ENCODE data around the gene LRRC7.

LRRC7 gene

GRCh38 chr1:69595486-69595885 is 27.8 kb downstream of the LRRC7 start:
- Histone ChIP-seq H3K9me3 (ENCODE audit: low read length) (no peaks in the 10 kb centered on the region), H3K9ac (ENCODE audit: low read length) (no peak overlapping the region), H2AFZ (ENCODE audit: low read length) (no peak overlapping the region), H3K9me2 (ENCODE audit: low read depth, low read length) (no peaks in the 10 kb centered on the region), H3K4me3 (ENCODE audit: low read depth, low read length, poor library complexity, severe bottlenecking) (no peak overlapping the region), H3K27me3 (ENCODE audit: insufficient read depth, low read length) (no peaks in the 10 kb centered on the region), H3K79me2 (ENCODE audit: insufficient read depth, low read length) (no peaks in the 10 kb centered on the region), H3K4me1 (ENCODE audit: insufficient read depth, low read length, severe bottlenecking) (no peaks in the 10 kb centered on the region), H3K36me3 (ENCODE audit: insufficient read depth, low read length) (no peaks in the 10 kb centered on the region), H4K20me1 (ENCODE audit: insufficient read depth, low read length) (no peaks in the 10 kb centered on the region), H3F3A (ENCODE audit: insufficient read depth, low read length) (no peaks in the 10 kb centered on the region), H3K27ac (ENCODE audit: low read depth, low read length, poor library complexity, severe bottlenecking) (no peak overlapping the region), H3K4me2 (ENCODE audit: low read length) (no peak overlapping the region)
- TF ChIP-seq, protein P1, sequence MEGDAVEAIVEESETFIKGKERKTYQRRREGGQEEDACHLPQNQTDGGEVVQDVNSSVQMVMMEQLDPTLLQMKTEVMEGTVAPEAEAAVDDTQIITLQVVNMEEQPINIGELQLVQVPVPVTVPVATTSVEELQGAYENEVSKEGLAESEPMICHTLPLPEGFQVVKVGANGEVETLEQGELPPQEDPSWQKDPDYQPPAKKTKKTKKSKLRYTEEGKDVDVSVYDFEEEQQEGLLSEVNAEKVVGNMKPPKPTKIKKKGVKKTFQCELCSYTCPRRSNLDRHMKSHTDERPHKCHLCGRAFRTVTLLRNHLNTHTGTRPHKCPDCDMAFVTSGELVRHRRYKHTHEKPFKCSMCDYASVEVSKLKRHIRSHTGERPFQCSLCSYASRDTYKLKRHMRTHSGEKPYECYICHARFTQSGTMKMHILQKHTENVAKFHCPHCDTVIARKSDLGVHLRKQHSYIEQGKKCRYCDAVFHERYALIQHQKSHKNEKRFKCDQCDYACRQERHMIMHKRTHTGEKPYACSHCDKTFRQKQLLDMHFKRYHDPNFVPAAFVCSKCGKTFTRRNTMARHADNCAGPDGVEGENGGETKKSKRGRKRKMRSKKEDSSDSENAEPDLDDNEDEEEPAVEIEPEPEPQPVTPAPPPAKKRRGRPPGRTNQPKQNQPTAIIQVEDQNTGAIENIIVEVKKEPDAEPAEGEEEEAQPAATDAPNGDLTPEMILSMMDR (IDR thresholded peaks at IDR 0.05; ENCODE audit: low read length), result no peak
- TF ChIP-seq EZH2 (IDR thresholded peaks at IDR 0.05; ENCODE audit: borderline replicate concordance, low read length), result no peak

DNA sequence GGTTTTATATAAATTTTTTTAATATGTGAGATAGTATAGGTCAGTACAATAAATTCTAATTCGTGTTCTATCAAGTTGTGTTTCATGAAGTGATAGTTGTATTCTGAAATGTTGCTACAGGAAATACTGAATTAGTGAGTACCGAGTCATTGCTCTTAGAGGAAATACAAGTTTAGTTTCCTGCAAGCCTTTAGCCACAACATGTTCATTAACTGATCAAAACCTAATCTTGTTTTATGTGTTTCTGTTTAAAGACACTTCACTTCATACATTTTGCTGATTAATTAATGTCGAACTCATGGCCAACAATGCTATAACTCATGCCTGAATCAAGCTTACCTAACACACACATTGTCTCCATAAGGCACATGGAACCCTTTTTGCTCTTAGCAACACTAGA is 43.6 kb downstream of the LRRC7 start:
- Histone ChIP-seq H3K9me2 (ENCODE audit: low read depth, low read length) (no peaks in the 10 kb centered on the region), H3K4me2 (ENCODE audit: low read length) (no peak overlapping the region), H3K4me1 (ENCODE audit: insufficient read depth, low read length, severe bottlenecking) (no peaks in the 10 kb centered on the region), H4K20me1 (ENCODE audit: insufficient read depth, low read length) (no peaks in the 10 kb centered on the region), H2AFZ (ENCODE audit: low read length) (no peak overlapping the region), H3K27ac (ENCODE audit: low read depth, low read length, poor library complexity, severe bottlenecking) (no peak overlapping the region), H3K4me3 (ENCODE audit: low read depth, low read length, poor library complexity, severe bottlenecking) (no peak overlapping the region), H3K79me2 (ENCODE audit: insufficient read depth, low read length) (no peaks in the 10 kb centered on the region), H3K9ac (ENCODE audit: low read length) (no peak overlapping the region), H3K36me3 (ENCODE audit: insufficient read depth, low read length) (no peaks in the 10 kb centered on the region), H3F3A (ENCODE audit: insufficient read depth, low read length) (no peaks in the 10 kb centered on the region), H3K9me3 (ENCODE audit: low read length) (no peaks in the 10 kb centered on the region), H3K27me3 (ENCODE audit: insufficient read depth, low read length) (no peaks in the 10 kb centered on the region)
- TF ChIP-seq EZH2 (IDR thresholded peaks at IDR 0.05; ENCODE audit: borderline replicate concordance, low read length), result no peak
- TF ChIP-seq, protein P1 (IDR thresholded peaks at IDR 0.05; ENCODE audit: low read length), result no peak

- H3F3A ChIP-seq (ENCODE audit: insufficient read depth, low read length), result no peaks in the 10 kb centered on the region
- no peaks in the 10 kb centered on the region for H3K27me3 ChIP-seq (ENCODE audit: insufficient read depth, low read length)
- no peak overlapping the region for H3K4me3 ChIP-seq (ENCODE audit: low read depth, low read length, poor library complexity, severe bottlenecking)
- H3K9me2 ChIP-seq (ENCODE audit: low read depth, low read length), result no peaks in the 10 kb centered on the region
- H3K27ac ChIP-seq (ENCODE audit: low read depth, low read length, poor library complexity, severe bottlenecking), result no peak overlapping the region
- H3K9me3 ChIP-seq (ENCODE audit: low read length), result no peaks in the 10 kb centered on the region
- TF ChIP-seq, protein P1 (IDR thresholded peaks at IDR 0.05; ENCODE audit: low read length), result no peak
- TF ChIP-seq EZH2 (IDR thresholded peaks at IDR 0.05; ENCODE audit: borderline replicate concordance, low read length), result no peak
- no peaks in the 10 kb centered on the region for H3K79me2 ChIP-seq (ENCODE audit: insufficient read depth, low read length)
- H4K20me1 ChIP-seq (ENCODE audit: insufficient read depth, low read length), result no peaks in the 10 kb centered on the region
- no peaks in the 10 kb centered on the region for H3K4me1 ChIP-seq (ENCODE audit: insufficient read depth, low read length, severe bottlenecking)
- no peak overlapping the region for H3K4me2 ChIP-seq (ENCODE audit: low read length)
- no peak overlapping the region for H3K9ac ChIP-seq (ENCODE audit: low read length)
- no peak overlapping the region for H2AFZ ChIP-seq (ENCODE audit: low read length)
- H3K36me3 ChIP-seq (ENCODE audit: insufficient read depth, low read length), result no peaks in the 10 kb centered on the region
Observed at GRCh38 chr1:69613414-69613813, 45.7 kb downstream of the LRRC7 start.
